SK-N-SH treated with all-trans-retinoic acid at 6 μM for 48 hours (cell line): Measurements from ENCODE around the gene CCR3.

Source experiments
- ARNTL ChIP-seq: fragments of 450-650 bp; formaldehyde crosslinking; IDR thresholded peaks from 2 replicates; pipeline ENCODE4 v1.5.0; 2020; ENCODE audit warnings: low read depth, mild to moderate bottlenecking, moderate library complexity, borderline replicate concordance
- BACH2 ChIP-seq: fragments of 250-450 bp; sonication (Bioruptor Pico); IDR thresholded peaks from 2 replicates; pipeline ENCODE4 v1.9.0; 2021; ENCODE audit warnings: mild to moderate bottlenecking, borderline replicate concordance
- ESRRG ChIP-seq: fragments of 250-450 bp; sonication (Bioruptor Pico); IDR thresholded peaks from 2 replicates; pipeline ENCODE4 v1.6.1; 2021; ENCODE audit warnings: mild to moderate bottlenecking
- ISL1 ChIP-seq: fragments of 250-450 bp; sonication (Bioruptor Pico); IDR thresholded peaks from 2 replicates; pipeline ENCODE4 v2.1.2; 2022; ENCODE audit warnings: mild to moderate bottlenecking, moderate library complexity
- PPARA ChIP-seq: fragments of 250-450 bp; sonication (Bioruptor Pico); IDR thresholded peaks from 2 replicates; pipeline ENCODE4 v1.5.0; 2020; ENCODE audit warnings: mild to moderate bottlenecking, borderline replicate concordance
- ZC3H10 ChIP-seq: fragments of 250-450 bp; sonication (Bioruptor Pico); IDR thresholded peaks from 2 replicates; pipeline ENCODE4 v1.5.1; 2021; ENCODE audit warnings: mild to moderate bottlenecking, moderate library complexity
- ZFP30 ChIP-seq: fragments of 450-650 bp; formaldehyde crosslinking; IDR thresholded peaks from 2 replicates; pipeline ENCODE4 v1.5.0; 2022; ENCODE audit warnings: mild to moderate bottlenecking, moderate library complexity
- ZNF565 ChIP-seq: fragments of 450-650 bp; formaldehyde crosslinking; conservative IDR thresholded peaks from 2 replicates; pipeline ENCODE4 v1.5.0; 2020; ENCODE audit warnings: low read depth, mild to moderate bottlenecking, moderate library complexity
- ZNF70 ChIP-seq: fragments of 450-650 bp; formaldehyde crosslinking; IDR thresholded peaks from 2 replicates; pipeline ENCODE4 v1.5.0; 2020; ENCODE audit warnings: mild to moderate bottlenecking, moderate library complexity
- ZNF8 ChIP-seq: fragments of 450-650 bp; formaldehyde crosslinking; IDR thresholded peaks from 2 replicates; pipeline ENCODE4 v1.5.0; 2020; ENCODE audit warnings: mild to moderate bottlenecking, moderate library complexity
- TF ChIP-seq, protein P1 (sequence below): fragments of 250-450 bp; sonication (Bioruptor Pico); IDR thresholded peaks from 2 replicates; pipeline ENCODE4 v1.5.1; 2020; ENCODE audit warnings: low read depth, mild to moderate bottlenecking, moderate library complexity
- TF ChIP-seq, protein P2 (sequence below): fragments of 250-450 bp; sonication (Bioruptor Pico); IDR thresholded peaks from 2 replicates; pipeline ENCODE4 v1.8.0; 2020; ENCODE audit warnings: mild to moderate bottlenecking, moderate library complexity, borderline replicate concordance
- TF ChIP-seq, protein P3 (sequence below): fragments of 250-450 bp; sonication (Bioruptor Pico); IDR thresholded peaks from 2 replicates; pipeline ENCODE4 v1.5.1; 2021; ENCODE audit warnings: mild to moderate bottlenecking, moderate library complexity

DNA sequence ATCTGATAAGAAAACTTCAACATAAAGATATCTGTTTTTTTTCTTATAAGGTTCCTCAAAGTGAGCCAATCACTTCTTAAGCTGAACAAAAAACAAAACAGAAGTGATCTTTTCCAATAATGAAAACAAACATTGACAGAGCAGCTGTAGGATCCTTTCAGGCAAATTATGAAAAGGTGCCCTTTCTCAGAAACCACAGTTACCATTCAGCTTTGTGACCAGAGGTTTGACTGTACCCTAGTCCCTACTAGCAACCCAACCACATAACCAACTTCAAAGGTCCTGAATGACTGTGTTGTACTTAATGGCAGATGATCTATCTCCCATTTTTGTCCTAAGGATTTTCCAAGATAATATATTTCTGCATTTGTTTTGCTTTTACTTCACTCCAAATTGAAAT, 72.3 kb downstream of the CCR3 start:
- TF ChIP-seq ZFP30 (CRISPR knock-in tag) (no peak), ARNTL (CRISPR knock-in tag) (no peak), PPARA (no peak), ZNF70 (CRISPR knock-in tag) (no peak), ESRRG (CRISPR knock-in tag) (no peak), ZNF8 (CRISPR knock-in tag) (no peak), ISL1 (CRISPR knock-in tag) (no peak), ZNF565 (CRISPR knock-in tag) (no peak), BACH2 (CRISPR knock-in tag) (no peak), ZC3H10 (CRISPR knock-in tag) (no peak)
- TF ChIP-seq, protein P1, sequence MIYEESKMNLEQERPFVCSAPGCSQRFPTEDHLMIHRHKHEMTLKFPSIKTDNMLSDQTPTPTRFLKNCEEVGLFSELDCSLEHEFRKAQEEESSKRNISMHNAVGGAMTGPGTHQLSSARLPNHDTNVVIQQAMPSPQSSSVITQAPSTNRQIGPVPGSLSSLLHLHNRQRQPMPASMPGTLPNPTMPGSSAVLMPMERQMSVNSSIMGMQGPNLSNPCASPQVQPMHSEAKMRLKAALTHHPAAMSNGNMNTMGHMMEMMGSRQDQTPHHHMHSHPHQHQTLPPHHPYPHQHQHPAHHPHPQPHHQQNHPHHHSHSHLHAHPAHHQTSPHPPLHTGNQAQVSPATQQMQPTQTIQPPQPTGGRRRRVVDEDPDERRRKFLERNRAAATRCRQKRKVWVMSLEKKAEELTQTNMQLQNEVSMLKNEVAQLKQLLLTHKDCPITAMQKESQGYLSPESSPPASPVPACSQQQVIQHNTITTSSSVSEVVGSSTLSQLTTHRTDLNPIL = no peak
- TF ChIP-seq, protein P2, sequence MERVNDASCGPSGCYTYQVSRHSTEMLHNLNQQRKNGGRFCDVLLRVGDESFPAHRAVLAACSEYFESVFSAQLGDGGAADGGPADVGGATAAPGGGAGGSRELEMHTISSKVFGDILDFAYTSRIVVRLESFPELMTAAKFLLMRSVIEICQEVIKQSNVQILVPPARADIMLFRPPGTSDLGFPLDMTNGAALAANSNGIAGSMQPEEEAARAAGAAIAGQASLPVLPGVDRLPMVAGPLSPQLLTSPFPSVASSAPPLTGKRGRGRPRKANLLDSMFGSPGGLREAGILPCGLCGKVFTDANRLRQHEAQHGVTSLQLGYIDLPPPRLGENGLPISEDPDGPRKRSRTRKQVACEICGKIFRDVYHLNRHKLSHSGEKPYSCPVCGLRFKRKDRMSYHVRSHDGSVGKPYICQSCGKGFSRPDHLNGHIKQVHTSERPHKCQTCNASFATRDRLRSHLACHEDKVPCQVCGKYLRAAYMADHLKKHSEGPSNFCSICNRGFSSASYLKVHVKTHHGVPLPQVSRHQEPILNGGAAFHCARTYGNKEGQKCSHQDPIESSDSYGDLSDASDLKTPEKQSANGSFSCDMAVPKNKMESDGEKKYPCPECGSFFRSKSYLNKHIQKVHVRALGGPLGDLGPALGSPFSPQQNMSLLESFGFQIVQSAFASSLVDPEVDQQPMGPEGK (CRISPR knock-in tag) = no peak
- TF ChIP-seq, protein P3, sequence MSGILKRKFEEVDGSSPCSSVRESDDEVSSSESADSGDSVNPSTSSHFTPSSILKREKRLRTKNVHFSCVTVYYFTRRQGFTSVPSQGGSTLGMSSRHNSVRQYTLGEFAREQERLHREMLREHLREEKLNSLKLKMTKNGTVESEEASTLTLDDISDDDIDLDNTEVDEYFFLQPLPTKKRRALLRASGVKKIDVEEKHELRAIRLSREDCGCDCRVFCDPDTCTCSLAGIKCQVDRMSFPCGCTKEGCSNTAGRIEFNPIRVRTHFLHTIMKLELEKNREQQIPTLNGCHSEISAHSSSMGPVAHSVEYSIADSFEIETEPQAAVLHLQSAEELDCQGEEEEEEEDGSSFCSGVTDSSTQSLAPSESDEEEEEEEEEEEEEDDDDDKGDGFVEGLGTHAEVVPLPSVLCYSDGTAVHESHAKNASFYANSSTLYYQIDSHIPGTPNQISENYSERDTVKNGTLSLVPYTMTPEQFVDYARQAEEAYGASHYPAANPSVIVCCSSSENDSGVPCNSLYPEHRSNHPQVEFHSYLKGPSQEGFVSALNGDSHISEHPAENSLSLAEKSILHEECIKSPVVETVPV (CRISPR knock-in tag) = no peak
